Mammary epithelial cell (primary cell): ENCODE results near the gene HS3ST4.

Source experiments
- CTCF ChIP-seq, 2 donors: IDR thresholded peaks in 1 of 2; conservative IDR thresholded peaks in 1 of 2; 2 replicates each; pipeline ENCODE4 v1.5.1; 2011 to 2012; ENCODE audit warnings: inconsistent platforms in 2 of 2, low read length in 2 of 2, mild to moderate bottlenecking in 2 of 2, control low read depth in 1 of 2, low read depth in 1 of 2; ENCODE audit not compliant: insufficient read depth in 1 of 2; ENCODE audit errors: extremely low read depth in 1 of 2
- EZH2 ChIP-seq: IDR thresholded peaks from 2 replicates; pipeline ENCODE4 v1.6.1; 2012; ENCODE audit warnings: low read length, inconsistent platforms, borderline replicate concordance

- no peak for TF ChIP-seq EZH2
- TF ChIP-seq CTCF (conservative IDR thresholded peaks at IDR 0.05 in 1 of 2, IDR thresholded peaks at IDR 0.05 in 1 of 2; ENCODE audit: extremely low read depth in 1 of 2, insufficient read depth in 1 of 2, low read depth in 1 of 2, low read length in 2 of 2) = no peak
These were observed 175.3 kb downstream of the HS3ST4 start for GRCh38 chr16:25867041-25867440.
